Measurements from ENCODE around the gene SEPTIN11.

GRCh38 chr4:76952656-76953582, 3.4 kb downstream of the SEPTIN11 start:
- TF ChIP-seq, protein P1, sequence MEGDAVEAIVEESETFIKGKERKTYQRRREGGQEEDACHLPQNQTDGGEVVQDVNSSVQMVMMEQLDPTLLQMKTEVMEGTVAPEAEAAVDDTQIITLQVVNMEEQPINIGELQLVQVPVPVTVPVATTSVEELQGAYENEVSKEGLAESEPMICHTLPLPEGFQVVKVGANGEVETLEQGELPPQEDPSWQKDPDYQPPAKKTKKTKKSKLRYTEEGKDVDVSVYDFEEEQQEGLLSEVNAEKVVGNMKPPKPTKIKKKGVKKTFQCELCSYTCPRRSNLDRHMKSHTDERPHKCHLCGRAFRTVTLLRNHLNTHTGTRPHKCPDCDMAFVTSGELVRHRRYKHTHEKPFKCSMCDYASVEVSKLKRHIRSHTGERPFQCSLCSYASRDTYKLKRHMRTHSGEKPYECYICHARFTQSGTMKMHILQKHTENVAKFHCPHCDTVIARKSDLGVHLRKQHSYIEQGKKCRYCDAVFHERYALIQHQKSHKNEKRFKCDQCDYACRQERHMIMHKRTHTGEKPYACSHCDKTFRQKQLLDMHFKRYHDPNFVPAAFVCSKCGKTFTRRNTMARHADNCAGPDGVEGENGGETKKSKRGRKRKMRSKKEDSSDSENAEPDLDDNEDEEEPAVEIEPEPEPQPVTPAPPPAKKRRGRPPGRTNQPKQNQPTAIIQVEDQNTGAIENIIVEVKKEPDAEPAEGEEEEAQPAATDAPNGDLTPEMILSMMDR (conservative IDR thresholded peaks at IDR 0.05; ENCODE audit: low read depth, low read length), result no peak
- TF ChIP-seq EZH2 (IDR thresholded peaks at IDR 0.05; ENCODE audit: borderline replicate concordance, low read depth, low read length, poor library complexity, severe bottlenecking), result no peak
